Natural killer cell (primary cell): ENCODE results near the gene ACSS1. TPM values are rescaled to one million over a fixed set of nuclear protein-coding genes. Genes with fewer than 3 reads are reported as not detected.

ENCODE experiments used
- ATAC-seq, 3 donors: fragments of 150-1000 bp in 2 of 3; fragments of 200-7000 bp in 1 of 3; cut with Tn5 transposase; 1 replicate in 1 of 3; 2 replicates in 2 of 3; pipeline ENCODE4 v1.10.0; 2021; ENCODE audit warnings: mild to moderate bottlenecking in 2 of 3, moderate library complexity in 2 of 3
- DNase-seq, 2 donors: peaks; one replicate each; pipeline versions ENCODE4 v3.0.0 to v3.0.0-alpha.2; 2013 to 2021; ENCODE audit warnings: mixed read lengths in 1 of 2
- H3K27ac ChIP-seq: one replicate; pipeline ENCODE4 v1.5.1; 2013; ENCODE audit warnings: mild to moderate bottlenecking, low read length
- H3K27me3 ChIP-seq: one replicate; pipeline ENCODE4 v1.6.1; 2013; ENCODE audit warnings: low read length; ENCODE audit not compliant: control insufficient read depth, insufficient read depth
- H3K36me3 ChIP-seq: one replicate; pipeline ENCODE4 v1.6.1; 2013; ENCODE audit warnings: low read length; ENCODE audit not compliant: control insufficient read depth, insufficient read depth
- H3K4me1 ChIP-seq: one replicate; pipeline ENCODE4 v1.6.1; 2013; ENCODE audit warnings: low read length; ENCODE audit not compliant: control insufficient read depth, insufficient read depth
- H3K4me3 ChIP-seq: one replicate; pipeline ENCODE4 v1.5.1; 2013; ENCODE audit warnings: low read length
- H3K9me3 ChIP-seq: one replicate; pipeline ENCODE4 v1.6.1; 2013; ENCODE audit warnings: low read length; ENCODE audit not compliant: control insufficient read depth, insufficient read depth
- H3K27ac Mint-ChIP-seq, 2 donors: one replicate each; pipeline ENCODE4 v1.8.0; 2022; ENCODE audit warnings: mild to moderate bottlenecking in 2 of 2, mixed read lengths in 2 of 2, moderate library complexity in 1 of 2
- H3K27me3 Mint-ChIP-seq, 2 donors: one replicate each; pipeline ENCODE4 v1.8.0; 2022; ENCODE audit warnings: low read depth in 2 of 2, mixed read lengths in 2 of 2
- H3K36me3 Mint-ChIP-seq: one replicate; pipeline ENCODE4 v1.8.0; 2022; ENCODE audit warnings: mixed read lengths
- H3K4me1 Mint-ChIP-seq, 2 donors: one replicate each; pipeline ENCODE4 v1.8.0; 2022; ENCODE audit warnings: mixed read lengths in 2 of 2
- H3K4me3 Mint-ChIP-seq: one replicate; pipeline ENCODE4 v1.8.0; 2022; ENCODE audit warnings: mild to moderate bottlenecking, moderate library complexity, mixed read lengths
- H3K9me3 Mint-ChIP-seq, 2 donors: one replicate each; pipeline ENCODE4 v1.8.0; 2022; ENCODE audit warnings: mixed read lengths in 2 of 2
- WGBS: methylation state at CpG from one replicate; pipeline ENCODE4 v1.1.7; 2013; ENCODE audit warnings: missing lambda C conversion rate; ENCODE audit not compliant: insufficient coverage; 5-methylcytosine and 5-hydroxymethylcytosine counted together
- intact Hi-C: fragments of 100-400 bp; cut with micrococcal nuclease; formaldehyde crosslinking; loops from one replicate; pipeline ENCODE4 v1.14.2; 2022
- total RNA-seq, 4 donors: library from RNA; stranded (reverse); fragments of 120-200 nt in 1 of 4; gene quantifications; one replicate each; pipeline versions ENCODE4 v1.2.3 to v1.2.4, GENCODE V29; 2013 to 2022
- TF ChIP-seq, protein P1 (sequence below): fragments of 200-600 bp; IDR thresholded peaks from one replicate; pipeline ENCODE4 v1.8.0; 2022; ENCODE audit warnings: antibody characterized with exemption

The ACSS1 gene
- total RNA-seq, 3 donors from 2014 or later (not counting 1 experiment from before 2014, with no cell fraction given) = 46.3 to 67.4 (median 57.4) TPM

DNA sequence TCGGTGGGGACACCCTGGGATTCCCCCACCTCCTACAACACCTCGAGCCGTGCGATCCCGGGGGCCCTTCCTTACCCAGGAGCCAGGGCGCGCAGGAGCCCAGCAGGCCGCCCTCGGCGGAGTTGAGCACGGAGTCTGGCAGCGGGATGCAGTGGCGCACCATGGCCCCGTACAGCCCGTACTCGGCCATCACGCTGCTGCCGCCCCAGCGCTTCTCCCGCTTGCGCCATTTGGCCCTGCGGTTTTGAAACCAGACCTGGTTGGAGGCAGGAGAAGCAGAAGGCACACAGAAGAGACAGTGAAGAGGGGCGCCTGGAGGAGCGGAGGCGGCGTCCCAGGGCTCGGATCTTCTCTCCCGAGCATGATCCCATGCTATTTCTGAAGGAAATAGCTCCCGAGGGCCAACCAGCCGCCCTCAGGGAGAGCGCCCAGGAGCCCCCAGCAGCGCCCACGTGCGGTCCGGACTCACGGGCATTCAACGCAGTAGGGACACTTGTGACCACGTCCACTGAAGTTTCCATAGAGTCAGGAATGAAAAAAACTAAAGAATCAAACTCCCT, 19.8 kb upstream of the ACSS1 start:
- peaks cover 45% of the 10 kb centered on the region for H3K27me3 ChIP-seq
- ATAC-seq = peak in 1 of 3 donors; percentile 21
- no peak overlapping the region for H3K4me3 Mint-ChIP-seq

DNA sequence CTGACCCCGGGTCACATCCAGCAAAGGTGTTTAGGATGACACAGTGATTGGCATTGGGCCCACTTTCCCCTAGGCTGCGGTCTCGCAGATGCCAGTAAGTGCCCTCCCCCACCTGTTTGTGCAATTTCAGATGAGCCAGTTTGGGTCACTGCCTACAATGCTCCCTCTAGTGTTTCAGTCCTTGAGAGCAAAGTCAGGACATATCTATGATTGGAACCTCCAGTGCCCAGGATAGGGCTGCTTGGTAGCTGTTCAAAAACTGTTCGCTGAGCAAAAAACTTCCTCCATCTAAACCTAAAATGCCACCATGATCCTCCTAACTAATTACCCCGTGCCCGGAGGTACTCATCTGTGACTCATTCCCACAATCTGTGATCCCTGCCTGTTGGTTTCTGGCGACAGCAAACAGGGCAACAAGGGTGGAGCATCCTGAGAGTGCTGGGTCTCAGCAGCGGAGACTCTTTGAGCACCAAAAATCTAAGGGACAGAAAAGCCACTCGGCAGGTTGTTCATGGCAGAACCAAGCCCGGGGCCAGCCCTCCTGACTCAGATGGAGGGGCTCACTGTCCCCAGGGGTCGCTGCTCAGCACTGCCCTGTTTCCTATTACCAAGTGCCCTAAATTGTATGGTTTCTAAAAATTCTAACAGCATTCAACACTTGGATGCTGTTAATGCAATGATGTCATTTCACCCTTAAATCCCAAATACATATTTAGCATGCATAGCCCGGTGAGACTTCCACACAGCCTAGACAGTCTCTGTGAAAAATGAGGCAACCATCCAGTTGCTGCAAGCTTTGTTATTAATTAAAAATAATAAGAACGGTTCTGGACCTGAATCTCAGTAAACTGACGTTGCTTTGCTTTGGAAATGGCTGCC, 19.0 kb upstream of the ACSS1 start:
- Mint-ChIP-seq H3K36me3 (no peaks in the 10 kb centered on the region), H3K27me3 (peaks cover 55 to 70% of the 10 kb centered on the region in 2 donors), H3K9me3 (no peaks in the 10 kb centered on the region), H3K4me3 (no peak overlapping the region), H3K4me1 (peaks cover 0 to 7% of the 10 kb centered on the region in 2 donors), H3K27ac (no peak overlapping the region)
- intact Hi-C loops = no loop called here
- Histone ChIP-seq H3K4me1 (peaks cover 6% of the 10 kb centered on the region), H3K9me3 (peaks cover 3% of the 10 kb centered on the region), H3K36me3 (no peaks in the 10 kb centered on the region), H3K27ac (no peak overlapping the region), H3K4me3 (no peak overlapping the region), H3K27me3 (peaks cover 44% of the 10 kb centered on the region)
- DNase-seq (peak in 1 of 2 donors; percentile 47), ATAC-seq (peak in 1 of 3 donors; percentile 25)
- 48% methylated on average over 14 of the region's 14 CpGs for WGBS
- TF ChIP-seq, protein P1, sequence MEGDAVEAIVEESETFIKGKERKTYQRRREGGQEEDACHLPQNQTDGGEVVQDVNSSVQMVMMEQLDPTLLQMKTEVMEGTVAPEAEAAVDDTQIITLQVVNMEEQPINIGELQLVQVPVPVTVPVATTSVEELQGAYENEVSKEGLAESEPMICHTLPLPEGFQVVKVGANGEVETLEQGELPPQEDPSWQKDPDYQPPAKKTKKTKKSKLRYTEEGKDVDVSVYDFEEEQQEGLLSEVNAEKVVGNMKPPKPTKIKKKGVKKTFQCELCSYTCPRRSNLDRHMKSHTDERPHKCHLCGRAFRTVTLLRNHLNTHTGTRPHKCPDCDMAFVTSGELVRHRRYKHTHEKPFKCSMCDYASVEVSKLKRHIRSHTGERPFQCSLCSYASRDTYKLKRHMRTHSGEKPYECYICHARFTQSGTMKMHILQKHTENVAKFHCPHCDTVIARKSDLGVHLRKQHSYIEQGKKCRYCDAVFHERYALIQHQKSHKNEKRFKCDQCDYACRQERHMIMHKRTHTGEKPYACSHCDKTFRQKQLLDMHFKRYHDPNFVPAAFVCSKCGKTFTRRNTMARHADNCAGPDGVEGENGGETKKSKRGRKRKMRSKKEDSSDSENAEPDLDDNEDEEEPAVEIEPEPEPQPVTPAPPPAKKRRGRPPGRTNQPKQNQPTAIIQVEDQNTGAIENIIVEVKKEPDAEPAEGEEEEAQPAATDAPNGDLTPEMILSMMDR = no peak

More for the DNA sequence above, 19.8 kb upstream of the ACSS1 start:
- H3K9me3 Mint-ChIP-seq = no peaks in the 10 kb centered on the region
- H3K4me1 Mint-ChIP-seq = peaks cover 4 to 7% of the 10 kb centered on the region in 2 donors
- Histone ChIP-seq H3K4me1 (peaks cover 6% of the 10 kb centered on the region), H3K4me3 (no peak overlapping the region), H3K9me3 (peaks cover 3% of the 10 kb centered on the region), H3K27ac (no peak overlapping the region), H3K36me3 (no peaks in the 10 kb centered on the region)
- 7% methylated on average over 37 of the region's 38 CpGs for WGBS
- intact Hi-C loops = no loop called here
- no peaks in the 10 kb centered on the region for H3K36me3 Mint-ChIP-seq
- H3K27me3 Mint-ChIP-seq = peaks cover 55 to 75% of the 10 kb centered on the region in 2 donors
- no peak overlapping the region for H3K27ac Mint-ChIP-seq
- TF ChIP-seq, protein P1 = no peak
- no peak for DNase-seq

DNA sequence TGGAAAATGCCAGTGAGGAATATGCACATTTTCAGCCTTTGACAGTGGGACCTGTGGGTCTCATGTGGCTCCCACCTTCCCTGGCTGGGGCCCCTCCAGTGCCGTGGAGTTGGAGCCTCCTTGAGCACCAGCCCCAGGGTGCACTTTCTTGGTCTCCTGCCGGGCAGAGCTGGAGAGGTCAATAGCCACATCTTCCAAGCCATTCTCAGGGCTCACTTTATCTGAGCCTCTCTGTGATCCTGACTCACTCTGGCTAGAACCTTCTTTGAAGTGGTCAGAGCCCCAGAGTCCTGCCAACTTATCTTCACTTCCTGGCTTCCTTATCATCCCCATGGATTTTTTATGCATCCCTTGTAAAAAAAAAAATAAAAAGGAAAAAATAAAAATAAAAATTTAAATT, 18.3 kb upstream of the ACSS1 start:
- H3K9me3 Mint-ChIP-seq = no peaks in the 10 kb centered on the region
- ATAC-seq (no peak), DNase-seq (no peak)
- Histone ChIP-seq H3K36me3 (no peaks in the 10 kb centered on the region), H3K4me3 (no peak overlapping the region), H3K27ac (no peak overlapping the region), H3K4me1 (peaks cover 3% of the 10 kb centered on the region), H3K9me3 (peaks cover 3% of the 10 kb centered on the region), H3K27me3 (peaks cover 40% of the 10 kb centered on the region)
- TF ChIP-seq, protein P1 = no peak
- H3K4me3 Mint-ChIP-seq = no peak overlapping the region
- WGBS = 80% methylated on average over 2 of the region's 2 CpGs
- H3K4me1 Mint-ChIP-seq = peaks cover 0 to 6% of the 10 kb centered on the region in 2 donors
- no peaks in the 10 kb centered on the region for H3K36me3 Mint-ChIP-seq
- intact Hi-C loops = no loop called here
- peaks cover 62 to 70% of the 10 kb centered on the region in 2 donors for H3K27me3 Mint-ChIP-seq
- H3K27ac Mint-ChIP-seq = no peak overlapping the region
